NCI-H2171 treated with DMSO at 0.1 percent for 48 hours (cell line): ENCODE measurements around the gene SECISBP2.

Experiments used
- DNase-seq: peaks from one replicate; lab custom pipeline; 2025; lab: John Stamatoyannopoulos, UW

SECISBP2 gene

DNA sequence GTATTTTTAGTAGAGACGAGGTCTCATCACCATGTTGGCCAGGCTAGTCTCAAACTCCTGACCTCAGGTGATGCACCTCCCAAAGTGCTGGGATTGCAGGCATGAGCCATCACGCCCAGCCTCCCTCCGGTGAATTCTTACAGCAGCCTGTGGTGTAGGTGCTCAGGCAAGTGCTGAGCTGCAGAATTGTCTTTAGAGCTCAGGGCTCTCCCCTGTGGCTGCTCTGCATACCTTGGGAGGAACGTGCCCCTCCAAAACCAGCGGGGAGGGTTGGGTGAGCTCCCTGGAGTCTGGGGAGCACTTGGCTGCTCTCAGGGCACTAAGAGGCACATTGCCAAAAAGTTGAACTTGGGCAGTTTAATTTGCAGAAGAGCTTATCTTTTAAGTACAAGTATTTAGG, 29.4 kb downstream of the SECISBP2 start:
- DNase-seq = no peak

DNA sequence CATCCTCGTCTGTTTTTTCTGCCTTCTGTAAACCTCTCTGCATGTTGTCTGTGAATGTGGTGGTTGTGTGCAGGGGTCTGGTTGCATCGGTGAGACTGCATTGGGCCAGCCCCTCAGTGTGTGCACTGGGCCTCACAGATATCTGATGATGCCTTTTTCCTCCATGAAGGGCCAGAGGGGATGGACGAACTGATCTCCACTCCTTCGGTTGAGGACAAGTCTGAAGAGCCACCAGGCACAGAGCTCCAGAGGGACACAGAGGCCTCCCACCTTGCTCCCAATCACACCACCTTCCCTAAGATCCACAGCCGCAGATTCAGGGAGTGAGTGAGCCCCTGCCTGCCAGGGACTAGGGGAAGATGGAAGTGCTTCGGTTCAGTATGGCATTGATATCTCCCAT, 31.3 kb downstream of the SECISBP2 start:
- DNase-seq = no peak

DNA sequence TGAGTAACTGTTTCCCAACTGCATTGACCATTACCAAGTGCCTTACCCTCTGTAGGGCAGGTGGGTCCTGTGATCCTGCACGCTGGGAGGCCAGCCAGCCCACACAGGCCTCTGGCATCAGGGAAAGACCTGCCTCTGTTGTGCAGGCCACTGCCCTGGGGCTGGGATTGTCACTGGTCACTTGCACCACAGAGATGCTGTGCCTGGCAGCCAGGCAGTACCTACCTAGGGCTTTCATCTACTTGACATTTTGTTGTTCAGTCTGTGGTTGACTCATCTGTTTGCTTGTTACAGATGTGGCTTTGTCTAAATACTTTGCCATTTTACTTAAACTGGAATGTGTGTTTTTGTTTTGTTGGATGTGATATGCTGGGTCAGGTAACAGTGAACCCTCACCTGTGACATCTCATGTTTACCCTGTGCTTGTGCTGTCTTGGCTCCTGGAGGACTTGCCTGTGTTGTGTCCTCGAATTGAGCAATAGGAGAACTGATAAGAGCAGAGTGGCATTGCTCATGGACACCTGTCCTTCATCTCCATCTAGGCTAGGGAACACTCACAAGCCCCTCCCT, 32.8 kb downstream of the SECISBP2 start:
- no peak for DNase-seq

DNA sequence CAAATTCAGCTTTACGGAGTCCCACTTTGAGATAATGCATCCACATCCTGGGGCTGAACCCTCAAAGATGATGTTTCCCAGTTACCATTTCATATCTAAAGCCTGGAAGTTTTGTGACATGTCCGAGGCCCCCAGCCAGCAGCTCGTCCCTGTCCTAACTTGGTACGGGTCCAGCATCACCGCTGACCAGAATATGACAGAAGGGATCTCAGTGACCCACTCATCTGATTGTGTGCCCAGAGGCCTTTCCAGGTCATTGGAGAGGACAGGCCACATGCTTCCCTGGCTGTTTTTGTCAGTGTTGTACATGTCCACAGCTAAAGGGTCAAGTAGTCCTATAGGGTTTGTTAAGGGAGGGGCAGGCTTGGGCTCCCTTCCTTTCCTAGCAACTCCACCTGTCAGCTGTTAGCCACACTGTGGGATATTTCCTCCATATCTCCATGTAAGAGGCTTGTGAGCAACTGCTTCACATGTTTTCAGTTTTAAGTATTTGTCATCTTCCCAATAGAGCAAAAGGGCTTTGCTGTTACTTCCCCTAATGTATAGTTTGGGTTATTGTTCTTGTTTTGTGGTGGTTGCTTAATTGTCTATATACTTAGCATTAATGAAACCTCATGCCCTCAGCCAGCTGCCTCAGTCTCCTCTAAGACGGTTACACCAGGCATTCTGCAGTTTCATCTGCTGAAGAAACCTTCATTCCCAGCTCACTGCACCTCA, 33.4 kb downstream of the SECISBP2 start:
- no peak for DNase-seq

DNA sequence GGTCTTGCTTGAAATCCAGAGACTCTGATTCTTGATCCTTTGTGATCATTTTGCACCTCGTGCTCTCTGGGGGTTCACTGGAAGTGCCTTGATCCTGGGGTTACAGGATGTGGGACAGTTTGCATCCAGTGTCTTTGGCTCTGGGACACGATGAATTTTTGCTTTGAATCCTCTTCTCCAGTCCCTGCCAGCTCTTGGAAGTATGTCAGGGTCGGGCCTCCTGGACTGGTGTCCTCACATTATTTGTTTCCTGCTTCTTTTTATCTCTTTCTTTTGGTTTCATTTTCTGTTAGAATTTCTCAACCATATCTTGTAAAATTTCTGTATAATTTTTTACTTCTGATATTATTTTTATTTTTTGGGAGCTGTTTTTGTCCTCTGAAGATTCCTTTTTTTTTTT, 34.2 kb downstream of the SECISBP2 start:
- no peak for DNase-seq

DNA sequence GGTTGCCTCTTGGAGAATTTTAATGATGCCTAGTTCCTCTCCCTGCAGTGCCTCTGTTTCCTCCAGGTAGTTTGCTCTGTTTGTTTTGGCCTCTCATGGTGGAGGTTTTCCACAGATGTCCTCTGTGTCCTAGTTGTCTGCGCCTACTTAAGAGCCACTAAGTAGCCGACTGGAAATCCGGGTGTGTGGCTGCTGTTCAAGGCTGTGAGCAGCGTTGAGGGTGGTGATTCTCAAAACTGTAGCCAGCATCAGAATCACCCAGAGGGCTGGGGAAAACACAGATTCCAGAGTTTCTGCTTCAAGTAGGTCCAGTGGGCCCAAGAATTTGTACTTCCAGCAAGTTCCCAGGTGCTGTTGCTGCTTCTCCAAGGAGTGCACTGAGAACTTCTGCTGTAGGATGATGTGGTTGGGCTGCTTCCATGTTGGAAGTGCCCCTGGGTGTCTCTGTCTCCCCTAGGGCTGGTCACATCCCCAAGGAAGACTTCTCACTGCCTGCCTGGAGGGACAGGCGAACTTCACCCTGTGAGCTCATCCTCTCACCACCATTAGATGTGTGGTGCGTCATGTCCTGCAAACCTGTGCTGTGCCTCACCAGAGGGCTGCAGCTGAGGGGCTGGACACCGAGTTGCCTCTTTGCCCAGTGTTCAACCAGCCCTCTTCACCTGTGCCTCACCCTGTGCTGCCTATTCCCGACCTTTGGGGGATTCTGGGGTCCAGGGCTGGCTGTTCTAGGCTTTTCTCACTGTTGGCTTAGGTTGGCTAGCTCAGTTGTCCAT, 34.8 kb downstream of the SECISBP2 start:
- no peak for DNase-seq

DNA sequence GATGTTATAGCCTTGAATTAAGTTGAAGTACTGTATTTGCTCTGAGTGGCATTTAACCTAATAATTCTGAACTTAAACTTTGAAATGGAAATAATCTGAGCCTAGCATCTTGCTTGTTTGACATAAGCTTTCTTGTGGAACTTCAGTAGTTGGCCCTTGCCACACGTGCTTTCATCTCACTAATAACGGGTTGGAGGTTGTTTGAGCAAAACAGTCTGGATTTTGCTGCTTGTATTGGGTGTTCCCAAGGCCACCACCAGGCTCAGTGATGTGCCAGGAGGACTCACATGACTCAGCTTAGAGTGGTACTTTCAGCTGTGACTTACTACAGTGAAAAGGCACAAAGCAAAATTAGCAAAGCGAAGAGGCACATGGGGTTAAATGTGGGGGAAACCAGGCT, 35.7 kb downstream of the SECISBP2 start:
- no peak for DNase-seq

DNA sequence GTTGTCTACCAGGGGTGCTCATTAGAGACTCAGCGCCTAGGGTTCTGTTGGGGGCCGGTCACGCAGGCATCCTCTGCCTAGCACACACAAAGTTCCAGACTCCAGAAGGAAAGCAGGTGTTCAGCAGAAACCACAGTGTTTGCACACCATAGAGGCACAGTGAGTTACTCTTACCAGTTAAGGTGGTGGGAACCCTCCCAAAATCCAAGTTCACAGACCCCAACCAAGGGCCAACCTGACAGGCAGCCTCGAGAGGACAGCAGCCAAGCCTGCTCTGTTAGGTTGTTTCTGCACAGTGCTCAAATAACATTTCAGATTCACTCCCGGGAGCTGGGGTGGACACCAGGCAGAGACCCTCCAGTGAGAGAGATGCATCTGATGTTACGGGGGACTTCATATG, 36.2 kb downstream of the SECISBP2 start:
- no peak for DNase-seq

DNA sequence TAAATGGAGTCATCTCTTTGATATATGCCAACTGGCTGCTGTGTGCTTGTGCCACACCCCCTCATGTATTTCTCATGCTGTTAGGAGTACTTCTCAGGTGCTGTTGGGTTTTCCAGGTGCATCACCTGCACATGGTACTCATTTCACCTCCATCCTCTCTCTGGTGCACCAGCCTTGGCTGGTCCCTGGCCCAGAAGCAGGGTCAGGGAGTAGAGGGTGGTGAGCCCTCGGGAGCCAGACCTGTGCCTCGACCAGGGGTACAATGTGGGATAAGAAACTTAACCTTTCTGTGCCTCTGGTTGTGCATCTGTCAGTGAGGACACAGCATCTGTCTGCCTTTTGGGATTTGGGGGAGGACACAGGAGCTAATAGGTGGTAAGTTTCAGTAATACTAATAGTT, 38.5 kb downstream of the SECISBP2 start:
- DNase-seq = no peak

DNA sequence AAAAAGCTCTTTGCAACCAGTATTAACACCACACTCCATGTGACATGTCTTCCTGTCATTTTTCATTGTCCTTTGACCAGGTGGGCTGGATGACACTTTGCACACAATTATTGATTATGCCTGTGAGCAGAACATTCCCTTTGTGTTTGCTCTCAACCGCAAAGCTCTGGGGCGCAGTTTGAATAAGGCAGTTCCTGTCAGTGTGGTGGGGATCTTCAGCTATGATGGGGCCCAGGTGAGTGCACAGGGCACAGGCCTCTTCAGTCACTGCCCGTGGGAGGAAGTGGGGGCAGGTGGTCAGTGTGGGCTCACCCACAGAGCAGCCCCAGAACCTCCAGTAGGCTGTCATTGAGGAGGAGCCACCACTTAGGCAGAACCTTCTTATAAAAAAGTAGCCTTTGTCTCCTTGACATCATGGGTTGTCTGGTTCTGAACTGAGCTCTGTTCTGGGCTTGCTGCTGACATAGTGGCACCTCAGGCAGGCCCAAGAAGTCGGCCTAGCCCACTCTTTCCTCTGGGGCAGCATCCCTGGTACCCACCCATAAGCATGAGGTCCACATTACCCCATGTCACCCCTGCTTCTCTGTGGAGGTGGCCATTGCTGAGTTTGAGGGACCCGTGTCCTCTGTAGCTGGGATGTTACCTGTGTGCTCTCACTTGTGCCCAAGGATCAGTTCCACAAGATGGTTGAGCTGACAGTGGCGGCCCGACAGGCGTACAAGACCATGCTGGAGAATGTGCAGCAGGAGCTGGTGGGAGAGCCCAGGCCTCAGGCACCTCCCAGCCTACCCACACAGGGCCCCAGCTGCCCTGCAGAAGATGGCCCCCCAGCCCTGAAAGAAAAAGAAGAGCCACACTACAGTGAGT, 39.3 kb downstream of the SECISBP2 start:
- no peak for DNase-seq

DNA sequence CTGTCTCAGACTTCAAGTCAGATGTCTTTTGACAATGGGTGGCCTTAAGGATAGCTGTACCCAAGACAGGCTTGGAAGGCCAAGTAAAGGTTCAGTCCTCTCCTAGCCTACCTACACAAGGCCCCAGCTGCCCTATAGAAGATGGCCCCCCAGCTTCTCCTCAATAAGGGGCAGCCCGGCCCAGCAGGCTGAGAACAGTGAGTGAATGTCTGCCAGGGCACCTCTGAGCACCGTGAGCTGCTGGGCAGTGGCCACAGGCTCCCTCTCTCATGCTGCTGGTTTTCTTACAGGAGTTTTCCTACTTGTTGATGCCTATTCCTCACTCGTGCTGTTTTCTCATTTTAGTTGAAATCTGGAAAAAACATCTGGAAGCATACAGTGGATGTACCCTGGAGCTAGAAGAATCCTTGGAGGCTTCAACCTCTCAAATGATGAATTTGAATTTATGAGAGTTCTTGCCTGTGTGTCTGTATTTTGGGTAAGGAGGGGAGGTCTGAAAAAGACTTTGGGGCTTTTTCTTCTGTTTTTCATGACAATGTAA, 40.1 kb downstream of the SECISBP2 start:
- DNase-seq = no peak

DNA sequence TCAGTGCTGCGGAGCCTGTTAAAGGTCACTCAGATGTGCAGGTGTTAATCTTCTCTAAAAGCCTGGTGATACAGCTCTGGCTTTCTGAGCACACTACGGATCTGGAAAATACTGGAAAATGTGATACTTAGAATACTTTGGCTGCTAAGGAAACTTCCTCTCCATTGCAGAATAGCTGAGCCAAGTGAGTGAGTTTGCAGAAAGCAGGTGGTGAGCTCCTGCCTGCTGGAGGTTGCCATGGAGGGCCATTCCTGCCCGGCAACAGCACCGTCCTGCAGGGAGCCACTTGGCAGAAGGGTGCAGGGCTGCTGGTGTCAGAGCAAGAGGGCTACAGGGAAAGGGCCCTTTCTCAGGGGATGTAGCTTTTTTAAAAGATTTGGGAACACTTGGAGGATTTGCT, 40.7 kb downstream of the SECISBP2 start:
- DNase-seq = peak; percentile 12

DNA sequence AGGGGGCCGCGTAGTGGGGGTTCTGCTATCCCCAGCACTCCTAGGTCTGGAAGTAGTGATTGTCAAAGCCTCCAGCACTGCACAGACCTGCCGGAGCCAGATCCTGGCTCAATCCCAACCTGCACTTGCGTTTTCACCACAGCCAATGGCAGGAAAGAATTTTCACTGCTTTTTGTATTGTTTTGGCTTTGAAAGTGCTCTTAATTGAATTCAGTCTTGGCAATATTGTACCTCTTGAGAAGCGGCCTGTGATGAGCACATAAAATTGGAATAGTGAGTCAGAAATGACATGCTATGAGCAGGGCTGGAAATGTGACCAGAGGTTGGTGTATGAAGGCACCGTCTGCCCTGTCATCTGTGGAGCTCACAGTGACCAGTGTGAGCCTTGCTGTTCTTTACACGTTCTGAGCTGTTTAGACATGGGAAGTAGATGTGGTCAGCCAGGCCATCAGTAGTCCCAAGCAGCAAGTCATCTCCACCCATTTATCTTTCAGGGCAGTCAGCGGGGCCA, 41.5 kb downstream of the SECISBP2 start:
- DNase-seq = no peak

DNA sequence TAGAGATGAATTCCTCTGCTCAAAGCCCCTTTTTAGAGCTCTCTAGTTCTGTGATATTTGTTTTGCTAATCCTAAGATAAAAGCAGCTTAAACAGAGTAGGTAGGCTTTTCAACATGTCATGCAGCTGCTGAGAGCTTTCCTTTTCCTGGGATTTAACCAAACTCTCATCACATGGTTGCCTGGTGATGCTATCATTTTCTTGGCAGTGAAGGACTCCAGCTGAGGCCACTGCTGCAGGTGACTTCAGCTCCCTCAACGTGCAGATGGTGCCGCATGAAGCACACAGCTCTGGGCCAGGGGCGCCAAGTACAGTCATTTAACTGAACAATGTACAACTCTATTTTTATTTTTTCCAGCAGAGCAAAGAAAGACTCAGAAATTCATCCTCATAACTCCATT, 42.2 kb downstream of the SECISBP2 start:
- DNase-seq = peak; percentile 8

DNA sequence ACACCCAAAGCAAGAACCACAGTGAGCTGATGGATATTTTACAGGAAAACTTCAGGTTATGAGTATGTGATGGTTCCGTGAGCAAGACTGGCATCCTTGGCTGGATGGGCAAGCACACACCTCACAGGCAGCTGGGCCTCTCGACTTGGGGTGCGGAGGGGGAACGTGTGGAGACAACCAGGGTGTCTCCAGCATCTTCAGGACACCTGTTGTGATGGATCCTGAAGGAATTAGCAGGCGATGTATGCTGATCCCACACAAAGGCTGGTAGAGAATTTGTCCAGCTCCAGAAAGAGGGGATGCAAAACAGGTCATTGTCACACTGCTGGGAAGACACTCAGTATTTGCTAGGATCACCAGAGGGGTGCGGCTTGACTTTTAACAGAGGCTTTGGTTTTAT, 42.7 kb downstream of the SECISBP2 start:
- no peak for DNase-seq

DNA sequence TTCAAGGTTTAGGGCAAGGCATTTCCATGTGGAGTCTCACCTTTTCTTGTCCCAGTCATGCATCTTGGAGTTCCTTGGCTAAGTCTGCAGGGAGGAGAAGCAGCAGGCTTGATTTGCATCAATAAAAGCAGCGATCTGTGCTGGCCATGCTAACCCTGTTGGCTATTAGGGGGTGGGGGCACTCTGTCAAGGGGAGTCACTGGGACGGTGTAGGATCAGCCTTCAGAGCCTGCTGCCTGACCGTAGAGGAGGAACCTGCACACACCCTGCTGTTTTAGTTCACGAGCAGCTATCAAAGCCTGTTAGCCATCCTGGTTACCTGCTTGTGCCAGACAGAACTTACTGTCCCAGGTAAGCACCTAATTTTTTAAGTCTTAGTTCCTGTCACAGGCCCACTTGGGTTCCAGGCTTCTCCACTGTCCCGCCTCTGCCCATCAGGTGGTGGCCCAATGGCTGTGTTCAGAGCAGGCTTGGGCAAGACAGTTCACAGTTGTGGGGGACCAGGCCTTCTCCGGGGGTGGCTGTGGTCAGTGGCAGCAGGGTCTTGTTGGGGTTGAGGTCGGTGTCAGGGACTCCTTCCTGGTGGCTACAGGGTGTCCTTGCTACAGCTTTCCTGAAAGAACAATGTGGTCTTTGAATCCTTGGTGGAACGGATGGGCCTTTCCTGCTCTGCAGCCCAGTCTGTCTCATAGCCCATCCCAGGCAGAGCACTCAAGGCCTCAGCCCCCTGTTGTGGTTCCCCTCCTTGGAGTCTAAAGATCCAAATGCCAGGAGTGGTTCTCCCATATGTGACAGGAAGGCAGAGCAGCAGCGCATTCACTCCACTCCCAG, 43.7 kb downstream of the SECISBP2 start:
- DNase-seq = no peak

DNA sequence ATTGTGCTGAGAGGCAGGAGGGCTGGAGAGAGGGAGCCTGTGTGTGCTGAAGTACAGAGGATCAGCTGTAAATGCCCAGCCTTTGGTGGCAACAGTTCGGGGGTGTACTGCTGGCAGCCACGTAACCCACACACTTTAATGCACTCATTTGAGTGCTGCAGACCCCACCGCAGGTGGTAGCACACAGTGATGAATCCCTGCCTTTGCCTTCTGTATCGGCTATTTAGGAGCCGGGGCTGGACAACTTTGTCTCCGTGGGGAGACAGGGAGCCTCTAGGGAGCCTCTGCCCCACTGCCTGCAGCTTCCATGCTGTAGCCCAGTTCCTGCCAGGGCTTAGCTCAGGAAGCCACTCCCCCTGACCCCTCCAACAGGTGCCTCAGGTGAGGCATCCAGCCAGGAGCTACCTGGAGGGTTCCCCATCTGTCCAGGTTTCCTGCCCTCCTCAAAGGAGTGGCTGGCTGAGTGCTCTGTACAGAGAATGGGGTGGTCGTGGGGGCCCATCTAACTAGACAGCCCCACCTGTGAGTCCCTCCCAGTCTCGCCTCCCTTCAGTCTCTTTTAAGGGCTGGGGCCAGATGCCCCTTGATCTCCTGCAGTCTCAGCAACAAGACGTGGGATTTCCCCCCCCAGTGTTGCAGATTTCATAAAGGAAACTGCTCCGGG, 44.5 kb downstream of the SECISBP2 start:
- no peak for DNase-seq

DNA sequence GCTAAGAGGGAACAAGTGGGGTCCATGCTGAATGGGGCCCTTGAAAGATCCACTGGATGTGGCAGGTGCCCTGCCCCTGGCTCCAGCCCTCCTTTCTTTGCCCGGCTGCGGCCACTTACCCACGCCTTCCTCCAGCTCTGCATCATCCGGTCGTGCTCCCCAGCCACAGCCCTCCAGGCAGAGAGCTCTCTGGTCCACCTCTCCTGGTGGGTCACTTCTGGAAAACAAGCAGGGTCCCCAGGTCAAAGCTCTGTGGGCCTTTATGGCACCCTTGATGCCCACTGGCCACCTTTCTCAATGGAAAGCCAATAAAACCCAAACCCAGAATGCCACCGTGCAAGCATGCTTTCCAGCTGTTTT, 45.0 kb downstream of the SECISBP2 start:
- DNase-seq = no peak

DNA sequence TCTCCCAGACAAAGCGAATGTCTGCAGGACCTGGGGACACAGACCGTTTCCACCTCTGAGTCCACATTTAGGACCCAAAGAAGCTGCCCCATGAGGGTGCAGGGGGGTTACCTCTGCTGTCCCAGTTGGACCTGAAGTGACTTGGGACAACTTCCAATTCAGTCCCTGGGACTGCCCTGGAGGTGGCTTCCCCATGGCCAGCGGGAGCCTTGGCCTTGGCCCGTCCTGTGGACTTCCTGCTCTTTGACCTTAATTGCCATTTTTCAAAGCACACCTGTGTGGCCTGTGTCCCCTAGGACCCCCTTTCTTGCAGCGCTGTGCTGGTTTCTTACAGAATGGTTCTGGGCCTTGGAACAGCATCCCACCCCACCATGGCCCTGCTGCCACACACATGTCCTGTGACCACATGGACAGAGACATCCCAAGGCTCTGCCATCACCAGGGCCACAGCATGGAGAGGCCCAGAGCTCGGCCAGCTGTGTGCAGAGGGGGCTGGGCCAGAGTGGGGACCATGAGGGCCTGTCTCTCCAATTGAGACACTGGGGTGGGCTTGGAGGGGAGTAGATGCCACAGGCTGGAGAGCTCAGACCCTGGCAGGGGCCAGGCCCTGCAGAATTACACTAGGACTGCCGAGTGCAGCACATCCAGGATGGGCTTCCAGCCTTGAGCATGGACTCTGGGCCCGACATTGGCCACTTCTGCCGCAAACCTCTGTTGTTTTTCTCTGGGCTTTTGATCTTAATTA, 45.8 kb downstream of the SECISBP2 start:
- no peak for DNase-seq
